ENCODE measurements around the gene TRIP11.

DNA sequence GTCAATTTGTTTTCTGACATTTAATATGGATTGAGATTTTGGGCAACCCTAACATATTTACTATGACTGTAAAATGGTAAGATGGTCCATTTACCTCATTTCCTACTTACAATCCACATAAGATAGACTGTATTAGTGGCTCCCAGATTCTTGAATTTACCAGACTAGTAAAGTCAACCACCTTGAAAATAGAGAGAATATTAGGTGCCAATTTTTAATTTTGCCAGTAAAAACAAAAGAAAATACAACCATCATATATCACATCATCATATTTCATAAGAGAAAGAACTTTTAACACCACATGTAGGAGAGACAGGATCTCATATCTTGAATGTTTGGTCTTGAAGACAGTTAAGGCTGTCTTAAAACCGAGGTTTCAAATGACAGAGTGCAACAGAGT is 84.7 kb downstream of the TRIP11 start:
- no peak for TF ChIP-seq GATAD2A (CRISPR knock-in tag; IDR thresholded peaks at IDR 0.05)
- TF ChIP-seq, protein P1, sequence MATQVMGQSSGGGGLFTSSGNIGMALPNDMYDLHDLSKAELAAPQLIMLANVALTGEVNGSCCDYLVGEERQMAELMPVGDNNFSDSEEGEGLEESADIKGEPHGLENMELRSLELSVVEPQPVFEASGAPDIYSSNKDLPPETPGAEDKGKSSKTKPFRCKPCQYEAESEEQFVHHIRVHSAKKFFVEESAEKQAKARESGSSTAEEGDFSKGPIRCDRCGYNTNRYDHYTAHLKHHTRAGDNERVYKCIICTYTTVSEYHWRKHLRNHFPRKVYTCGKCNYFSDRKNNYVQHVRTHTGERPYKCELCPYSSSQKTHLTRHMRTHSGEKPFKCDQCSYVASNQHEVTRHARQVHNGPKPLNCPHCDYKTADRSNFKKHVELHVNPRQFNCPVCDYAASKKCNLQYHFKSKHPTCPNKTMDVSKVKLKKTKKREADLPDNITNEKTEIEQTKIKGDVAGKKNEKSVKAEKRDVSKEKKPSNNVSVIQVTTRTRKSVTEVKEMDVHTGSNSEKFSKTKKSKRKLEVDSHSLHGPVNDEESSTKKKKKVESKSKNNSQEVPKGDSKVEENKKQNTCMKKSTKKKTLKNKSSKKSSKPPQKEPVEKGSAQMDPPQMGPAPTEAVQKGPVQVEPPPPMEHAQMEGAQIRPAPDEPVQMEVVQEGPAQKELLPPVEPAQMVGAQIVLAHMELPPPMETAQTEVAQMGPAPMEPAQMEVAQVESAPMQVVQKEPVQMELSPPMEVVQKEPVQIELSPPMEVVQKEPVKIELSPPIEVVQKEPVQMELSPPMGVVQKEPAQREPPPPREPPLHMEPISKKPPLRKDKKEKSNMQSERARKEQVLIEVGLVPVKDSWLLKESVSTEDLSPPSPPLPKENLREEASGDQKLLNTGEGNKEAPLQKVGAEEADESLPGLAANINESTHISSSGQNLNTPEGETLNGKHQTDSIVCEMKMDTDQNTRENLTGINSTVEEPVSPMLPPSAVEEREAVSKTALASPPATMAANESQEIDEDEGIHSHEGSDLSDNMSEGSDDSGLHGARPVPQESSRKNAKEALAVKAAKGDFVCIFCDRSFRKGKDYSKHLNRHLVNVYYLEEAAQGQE (IDR thresholded peaks at IDR 0.05; ENCODE audit: borderline replicate concordance in 1 of 2, low read depth in 1 of 2, low read length in 2 of 2) = no peak
- TF ChIP-seq, protein P2, sequence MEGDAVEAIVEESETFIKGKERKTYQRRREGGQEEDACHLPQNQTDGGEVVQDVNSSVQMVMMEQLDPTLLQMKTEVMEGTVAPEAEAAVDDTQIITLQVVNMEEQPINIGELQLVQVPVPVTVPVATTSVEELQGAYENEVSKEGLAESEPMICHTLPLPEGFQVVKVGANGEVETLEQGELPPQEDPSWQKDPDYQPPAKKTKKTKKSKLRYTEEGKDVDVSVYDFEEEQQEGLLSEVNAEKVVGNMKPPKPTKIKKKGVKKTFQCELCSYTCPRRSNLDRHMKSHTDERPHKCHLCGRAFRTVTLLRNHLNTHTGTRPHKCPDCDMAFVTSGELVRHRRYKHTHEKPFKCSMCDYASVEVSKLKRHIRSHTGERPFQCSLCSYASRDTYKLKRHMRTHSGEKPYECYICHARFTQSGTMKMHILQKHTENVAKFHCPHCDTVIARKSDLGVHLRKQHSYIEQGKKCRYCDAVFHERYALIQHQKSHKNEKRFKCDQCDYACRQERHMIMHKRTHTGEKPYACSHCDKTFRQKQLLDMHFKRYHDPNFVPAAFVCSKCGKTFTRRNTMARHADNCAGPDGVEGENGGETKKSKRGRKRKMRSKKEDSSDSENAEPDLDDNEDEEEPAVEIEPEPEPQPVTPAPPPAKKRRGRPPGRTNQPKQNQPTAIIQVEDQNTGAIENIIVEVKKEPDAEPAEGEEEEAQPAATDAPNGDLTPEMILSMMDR (CRISPR knock-in tag; IDR thresholded peaks at IDR 0.05) = no peak
- TF ChIP-seq ZBTB8A (CRISPR knock-in tag; IDR thresholded peaks at IDR 0.05; ENCODE audit: borderline replicate concordance, low read depth) = no peak
- TF ChIP-seq, protein P3, sequence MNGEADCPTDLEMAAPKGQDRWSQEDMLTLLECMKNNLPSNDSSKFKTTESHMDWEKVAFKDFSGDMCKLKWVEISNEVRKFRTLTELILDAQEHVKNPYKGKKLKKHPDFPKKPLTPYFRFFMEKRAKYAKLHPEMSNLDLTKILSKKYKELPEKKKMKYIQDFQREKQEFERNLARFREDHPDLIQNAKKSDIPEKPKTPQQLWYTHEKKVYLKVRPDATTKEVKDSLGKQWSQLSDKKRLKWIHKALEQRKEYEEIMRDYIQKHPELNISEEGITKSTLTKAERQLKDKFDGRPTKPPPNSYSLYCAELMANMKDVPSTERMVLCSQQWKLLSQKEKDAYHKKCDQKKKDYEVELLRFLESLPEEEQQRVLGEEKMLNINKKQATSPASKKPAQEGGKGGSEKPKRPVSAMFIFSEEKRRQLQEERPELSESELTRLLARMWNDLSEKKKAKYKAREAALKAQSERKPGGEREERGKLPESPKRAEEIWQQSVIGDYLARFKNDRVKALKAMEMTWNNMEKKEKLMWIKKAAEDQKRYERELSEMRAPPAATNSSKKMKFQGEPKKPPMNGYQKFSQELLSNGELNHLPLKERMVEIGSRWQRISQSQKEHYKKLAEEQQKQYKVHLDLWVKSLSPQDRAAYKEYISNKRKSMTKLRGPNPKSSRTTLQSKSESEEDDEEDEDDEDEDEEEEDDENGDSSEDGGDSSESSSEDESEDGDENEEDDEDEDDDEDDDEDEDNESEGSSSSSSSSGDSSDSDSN (CRISPR knock-in tag; IDR thresholded peaks at IDR 0.05) = no peak
- TF ChIP-seq MTA1 (CRISPR knock-in tag; IDR thresholded peaks at IDR 0.05; ENCODE audit: borderline replicate concordance) = no peak
- TF ChIP-seq DNMT1 (CRISPR knock-in tag; IDR thresholded peaks at IDR 0.05) = no peak
- TF ChIP-seq, protein P4, sequence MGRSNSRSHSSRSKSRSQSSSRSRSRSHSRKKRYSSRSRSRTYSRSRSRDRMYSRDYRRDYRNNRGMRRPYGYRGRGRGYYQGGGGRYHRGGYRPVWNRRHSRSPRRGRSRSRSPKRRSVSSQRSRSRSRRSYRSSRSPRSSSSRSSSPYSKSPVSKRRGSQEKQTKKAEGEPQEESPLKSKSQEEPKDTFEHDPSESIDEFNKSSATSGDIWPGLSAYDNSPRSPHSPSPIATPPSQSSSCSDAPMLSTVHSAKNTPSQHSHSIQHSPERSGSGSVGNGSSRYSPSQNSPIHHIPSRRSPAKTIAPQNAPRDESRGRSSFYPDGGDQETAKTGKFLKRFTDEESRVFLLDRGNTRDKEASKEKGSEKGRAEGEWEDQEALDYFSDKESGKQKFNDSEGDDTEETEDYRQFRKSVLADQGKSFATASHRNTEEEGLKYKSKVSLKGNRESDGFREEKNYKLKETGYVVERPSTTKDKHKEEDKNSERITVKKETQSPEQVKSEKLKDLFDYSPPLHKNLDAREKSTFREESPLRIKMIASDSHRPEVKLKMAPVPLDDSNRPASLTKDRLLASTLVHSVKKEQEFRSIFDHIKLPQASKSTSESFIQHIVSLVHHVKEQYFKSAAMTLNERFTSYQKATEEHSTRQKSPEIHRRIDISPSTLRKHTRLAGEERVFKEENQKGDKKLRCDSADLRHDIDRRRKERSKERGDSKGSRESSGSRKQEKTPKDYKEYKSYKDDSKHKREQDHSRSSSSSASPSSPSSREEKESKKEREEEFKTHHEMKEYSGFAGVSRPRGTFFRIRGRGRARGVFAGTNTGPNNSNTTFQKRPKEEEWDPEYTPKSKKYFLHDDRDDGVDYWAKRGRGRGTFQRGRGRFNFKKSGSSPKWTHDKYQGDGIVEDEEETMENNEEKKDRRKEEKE (IDR thresholded peaks at IDR 0.05) = no peak
- TF ChIP-seq, protein P5, sequence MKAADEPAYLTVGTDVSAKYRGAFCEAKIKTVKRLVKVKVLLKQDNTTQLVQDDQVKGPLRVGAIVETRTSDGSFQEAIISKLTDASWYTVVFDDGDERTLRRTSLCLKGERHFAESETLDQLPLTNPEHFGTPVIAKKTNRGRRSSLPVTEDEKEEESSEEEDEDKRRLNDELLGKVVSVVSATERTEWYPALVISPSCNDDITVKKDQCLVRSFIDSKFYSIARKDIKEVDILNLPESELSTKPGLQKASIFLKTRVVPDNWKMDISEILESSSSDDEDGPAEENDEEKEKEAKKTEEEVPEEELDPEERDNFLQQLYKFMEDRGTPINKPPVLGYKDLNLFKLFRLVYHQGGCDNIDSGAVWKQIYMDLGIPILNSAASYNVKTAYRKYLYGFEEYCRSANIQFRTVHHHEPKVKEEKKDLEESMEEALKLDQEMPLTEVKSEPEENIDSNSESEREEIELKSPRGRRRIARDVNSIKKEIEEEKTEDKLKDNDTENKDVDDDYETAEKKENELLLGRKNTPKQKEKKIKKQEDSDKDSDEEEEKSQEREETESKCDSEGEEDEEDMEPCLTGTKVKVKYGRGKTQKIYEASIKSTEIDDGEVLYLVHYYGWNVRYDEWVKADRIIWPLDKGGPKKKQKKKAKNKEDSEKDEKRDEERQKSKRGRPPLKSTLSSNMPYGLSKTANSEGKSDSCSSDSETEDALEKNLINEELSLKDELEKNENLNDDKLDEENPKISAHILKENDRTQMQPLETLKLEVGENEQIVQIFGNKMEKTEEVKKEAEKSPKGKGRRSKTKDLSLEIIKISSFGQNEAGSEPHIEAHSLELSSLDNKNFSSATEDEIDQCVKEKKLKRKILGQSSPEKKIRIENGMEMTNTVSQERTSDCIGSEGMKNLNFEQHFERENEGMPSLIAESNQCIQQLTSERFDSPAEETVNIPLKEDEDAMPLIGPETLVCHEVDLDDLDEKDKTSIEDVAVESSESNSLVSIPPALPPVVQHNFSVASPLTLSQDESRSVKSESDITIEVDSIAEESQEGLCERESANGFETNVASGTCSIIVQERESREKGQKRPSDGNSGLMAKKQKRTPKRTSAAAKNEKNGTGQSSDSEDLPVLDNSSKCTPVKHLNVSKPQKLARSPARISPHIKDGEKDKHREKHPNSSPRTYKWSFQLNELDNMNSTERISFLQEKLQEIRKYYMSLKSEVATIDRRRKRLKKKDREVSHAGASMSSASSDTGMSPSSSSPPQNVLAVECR (CRISPR knock-in tag; IDR thresholded peaks at IDR 0.05; ENCODE audit: borderline replicate concordance) = no peak
- TF ChIP-seq ARNT (IDR thresholded peaks at IDR 0.05) = no peak
- no peak for TF ChIP-seq MAFF (IDR thresholded peaks at IDR 0.05; ENCODE audit: low read depth, low read length)
- TF ChIP-seq, protein P6, sequence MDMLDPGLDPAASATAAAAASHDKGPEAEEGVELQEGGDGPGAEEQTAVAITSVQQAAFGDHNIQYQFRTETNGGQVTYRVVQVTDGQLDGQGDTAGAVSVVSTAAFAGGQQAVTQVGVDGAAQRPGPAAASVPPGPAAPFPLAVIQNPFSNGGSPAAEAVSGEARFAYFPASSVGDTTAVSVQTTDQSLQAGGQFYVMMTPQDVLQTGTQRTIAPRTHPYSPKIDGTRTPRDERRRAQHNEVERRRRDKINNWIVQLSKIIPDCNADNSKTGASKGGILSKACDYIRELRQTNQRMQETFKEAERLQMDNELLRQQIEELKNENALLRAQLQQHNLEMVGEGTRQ (IDR thresholded peaks at IDR 0.05; ENCODE audit: low read depth, low read length) = no peak
- TF ChIP-seq, protein P6 (CRISPR knock-in tag; IDR thresholded peaks at IDR 0.05; ENCODE audit: borderline replicate concordance) = no peak

Measured in HepG2 (cell line).